Measurements from ENCODE around the gene CAMK2G. TPM values are rescaled to one million over a fixed set of nuclear protein-coding genes. Genes with fewer than 3 reads are reported as not detected.
A peak's percentile ranks its signal among the peaks of the same experiment; 100 is the strongest.

CAMK2G gene
- total RNA-seq, 2 donors from 2014 or later: 20.9 to 21.7 TPM

DNA sequence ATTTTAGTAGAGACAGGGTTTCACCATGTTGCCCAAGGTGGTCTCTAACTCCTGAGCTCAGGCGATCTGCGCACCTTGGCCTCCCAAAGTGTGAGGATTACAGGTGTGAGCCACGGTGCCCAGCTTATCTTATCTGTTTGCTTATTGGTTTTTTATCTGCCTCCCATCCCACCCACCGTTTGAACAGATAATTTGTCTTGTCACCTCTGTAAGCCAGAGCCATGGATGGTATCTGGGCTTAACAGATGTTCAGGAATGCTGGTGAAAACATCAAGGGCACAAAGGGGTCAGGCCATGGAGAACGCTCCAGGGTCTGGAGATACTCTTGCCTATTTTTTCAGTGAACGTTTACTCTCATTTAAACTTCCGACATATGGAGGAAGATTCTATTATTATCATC, 51.0 kb downstream of the CAMK2G start:
- no peak overlapping the region for H3K27ac ChIP-seq (ENCODE audit: low read depth, low read length)
- peak; percentile 76 for DNase-seq
- TF ChIP-seq, protein P1, sequence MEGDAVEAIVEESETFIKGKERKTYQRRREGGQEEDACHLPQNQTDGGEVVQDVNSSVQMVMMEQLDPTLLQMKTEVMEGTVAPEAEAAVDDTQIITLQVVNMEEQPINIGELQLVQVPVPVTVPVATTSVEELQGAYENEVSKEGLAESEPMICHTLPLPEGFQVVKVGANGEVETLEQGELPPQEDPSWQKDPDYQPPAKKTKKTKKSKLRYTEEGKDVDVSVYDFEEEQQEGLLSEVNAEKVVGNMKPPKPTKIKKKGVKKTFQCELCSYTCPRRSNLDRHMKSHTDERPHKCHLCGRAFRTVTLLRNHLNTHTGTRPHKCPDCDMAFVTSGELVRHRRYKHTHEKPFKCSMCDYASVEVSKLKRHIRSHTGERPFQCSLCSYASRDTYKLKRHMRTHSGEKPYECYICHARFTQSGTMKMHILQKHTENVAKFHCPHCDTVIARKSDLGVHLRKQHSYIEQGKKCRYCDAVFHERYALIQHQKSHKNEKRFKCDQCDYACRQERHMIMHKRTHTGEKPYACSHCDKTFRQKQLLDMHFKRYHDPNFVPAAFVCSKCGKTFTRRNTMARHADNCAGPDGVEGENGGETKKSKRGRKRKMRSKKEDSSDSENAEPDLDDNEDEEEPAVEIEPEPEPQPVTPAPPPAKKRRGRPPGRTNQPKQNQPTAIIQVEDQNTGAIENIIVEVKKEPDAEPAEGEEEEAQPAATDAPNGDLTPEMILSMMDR (conservative IDR thresholded peaks at IDR 0.05): no peak
- peaks cover 28% of the 10 kb centered on the region for H3K27me3 ChIP-seq (ENCODE audit: control insufficient read depth, insufficient read depth, low read length, poor library complexity, severe bottlenecking)
- H3K4me1 ChIP-seq (ENCODE audit: control insufficient read depth, insufficient read depth, low read length): peaks cover 17% of the 10 kb centered on the region
- no peaks in the 10 kb centered on the region for H3K9me3 ChIP-seq (ENCODE audit: control insufficient read depth, low read length)
- H3K9ac ChIP-seq (ENCODE audit: extremely low read depth, low read length, poor library complexity, severe bottlenecking): peak overlapping the region; percentile 3
- Mint-ChIP-seq H3K4me3 (no peak overlapping the region), H3K4me1 (peaks cover 26% of the 10 kb centered on the region), H3K36me3 (ENCODE audit: low read depth) (peaks cover 33% of the 10 kb centered on the region), H3K27ac (no peak overlapping the region), H3K27me3 (ENCODE audit: insufficient read depth) (peaks cover 68% of the 10 kb centered on the region), H3K9me3 (no peaks in the 10 kb centered on the region)
- no peak overlapping the region for H3K4me3 ChIP-seq (ENCODE audit: low read length)
- peaks cover 7% of the 10 kb centered on the region for H3K36me3 ChIP-seq (ENCODE audit: control insufficient read depth, insufficient read depth, low read length)
- WGBS, 2 experiments (ENCODE audit: insufficient coverage in 1 of 2, insufficient read length in 1 of 2): 60 to 93% methylated on average over 5 to 7 of the region's 7 CpGs

DNA sequence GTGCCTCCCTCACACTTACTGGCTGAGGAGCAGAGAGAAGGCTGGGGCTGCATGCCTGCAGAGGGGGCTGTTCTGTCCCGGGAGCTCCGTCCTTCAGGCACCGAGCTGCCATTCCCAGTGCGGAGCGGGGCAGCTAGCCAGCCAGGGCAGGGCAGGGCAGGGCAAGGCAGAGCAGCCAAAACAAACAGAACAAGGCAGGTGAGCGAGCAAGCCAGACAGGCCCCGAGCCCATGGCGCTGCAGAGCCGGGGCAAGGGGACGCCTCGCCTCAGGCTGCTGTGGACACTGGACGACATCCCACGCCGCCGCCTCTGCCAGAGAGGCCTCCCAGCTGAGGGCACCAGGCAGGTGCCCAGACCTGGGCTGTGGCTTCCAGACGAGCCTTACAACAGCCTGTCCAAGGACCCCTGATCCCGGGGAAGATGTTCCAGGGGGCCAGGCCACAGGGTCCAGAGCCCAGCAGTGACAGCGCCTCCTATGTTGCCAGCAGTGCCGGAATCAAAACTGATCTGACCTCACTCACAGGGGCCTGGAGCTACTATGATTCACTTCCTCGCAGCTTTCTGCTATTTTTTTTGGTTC, 54.8 kb downstream of the CAMK2G start:
- Histone ChIP-seq H3K9ac (ENCODE audit: extremely low read depth, low read length, poor library complexity, severe bottlenecking) (no peak overlapping the region), H3K27ac (ENCODE audit: low read depth, low read length) (no peak overlapping the region), H3K36me3 (ENCODE audit: control insufficient read depth, insufficient read depth, low read length) (peaks cover 11% of the 10 kb centered on the region), H3K4me3 (ENCODE audit: low read length) (no peak overlapping the region), H3K4me1 (ENCODE audit: control insufficient read depth, insufficient read depth, low read length) (peaks cover 34% of the 10 kb centered on the region), H3K9me3 (ENCODE audit: control insufficient read depth, low read length) (no peaks in the 10 kb centered on the region), H3K27me3 (ENCODE audit: control insufficient read depth, insufficient read depth, low read length, poor library complexity, severe bottlenecking) (peaks cover 14% of the 10 kb centered on the region)
- Mint-ChIP-seq H3K27ac (no peak overlapping the region), H3K4me3 (no peak overlapping the region), H3K4me1 (peaks cover 48% of the 10 kb centered on the region), H3K9me3 (no peaks in the 10 kb centered on the region), H3K27me3 (ENCODE audit: insufficient read depth) (peaks cover 34% of the 10 kb centered on the region), H3K36me3 (ENCODE audit: low read depth) (peaks cover 18% of the 10 kb centered on the region)
- WGBS, 2 experiments (ENCODE audit: insufficient coverage in 1 of 2, insufficient read length in 1 of 2): 93 to 96% methylated on average over 15 to 20 of the region's 20 CpGs
- TF ChIP-seq, protein P1 (conservative IDR thresholded peaks at IDR 0.05): peak; percentile 55
- DNase-seq: peak; percentile 79

DNA sequence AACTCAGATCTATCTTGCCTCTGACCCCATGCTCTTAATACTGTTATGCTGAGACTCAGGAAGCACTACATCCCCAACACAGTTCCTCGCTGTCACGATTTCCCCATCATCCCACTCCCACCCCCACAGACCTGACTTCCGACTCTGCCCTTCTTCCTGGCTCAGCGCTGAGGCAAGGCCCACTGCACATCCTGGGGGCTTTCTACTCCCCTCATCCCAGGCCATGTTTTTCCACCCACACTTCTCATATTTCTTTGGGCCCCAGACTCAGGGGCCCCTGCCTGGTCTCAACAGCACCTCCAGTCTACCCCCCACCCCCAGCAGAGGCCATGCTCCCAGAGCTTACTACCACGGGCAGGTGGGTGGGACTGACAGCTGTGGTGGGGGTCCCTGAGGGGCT, 55.3 kb downstream of the CAMK2G start:
- Mint-ChIP-seq H3K27me3 (ENCODE audit: insufficient read depth) (peaks cover 29% of the 10 kb centered on the region), H3K36me3 (ENCODE audit: low read depth) (peaks cover 18% of the 10 kb centered on the region), H3K4me1 (peaks cover 46% of the 10 kb centered on the region), H3K27ac (no peak overlapping the region), H3K4me3 (no peak overlapping the region), H3K9me3 (no peaks in the 10 kb centered on the region)
- Histone ChIP-seq H3K4me1 (ENCODE audit: control insufficient read depth, insufficient read depth, low read length) (peaks cover 34% of the 10 kb centered on the region), H3K9me3 (ENCODE audit: control insufficient read depth, low read length) (no peaks in the 10 kb centered on the region), H3K36me3 (ENCODE audit: control insufficient read depth, insufficient read depth, low read length) (peaks cover 13% of the 10 kb centered on the region), H3K4me3 (ENCODE audit: low read length) (no peak overlapping the region), H3K27ac (ENCODE audit: low read depth, low read length) (no peak overlapping the region), H3K9ac (ENCODE audit: extremely low read depth, low read length, poor library complexity, severe bottlenecking) (no peak overlapping the region), H3K27me3 (ENCODE audit: control insufficient read depth, insufficient read depth, low read length, poor library complexity, severe bottlenecking) (peaks cover 14% of the 10 kb centered on the region)
- TF ChIP-seq, protein P1 (conservative IDR thresholded peaks at IDR 0.05): no peak
- 83 to 89% methylated on average over 3 to 5 of the region's 5 CpGs for WGBS, 2 experiments (ENCODE audit: insufficient coverage in 1 of 2, insufficient read length in 1 of 2)
- no peak for DNase-seq

Measured in endodermal cell (in vitro differentiated cells).